HG03457 (cell line): ENCODE measurements around the gene LTB4R2.
"Not testable (repeated sequence)": the region's sequence is repeated elsewhere in the genome, so short reads cannot be mapped to it uniquely, and the experiment has no call there.

Experiments
- ATAC-seq: cut with Tn5 transposase; IDR thresholded peaks from one replicate; pipeline ENCODE4 v1.9.1; 2021; ENCODE audit warnings: moderate number of reproducible peaks; ENCODE audit not compliant: unreplicated experiment

LTB4R2 gene

GRCh38 chr14:24337144-24337823, 27.3 kb downstream of the LTB4R2 start:
- no peak for ATAC-seq

- ATAC-seq, result no peak
Measured at GRCh38 chr14:24337824-24338175, 27.9 kb downstream of the LTB4R2 start.

- ATAC-seq, result no peak
Measured at GRCh38 chr14:24338843-24339242, 28.9 kb downstream of the LTB4R2 start.

GRCh38 chr14:24339284-24340151, 29.6 kb downstream of the LTB4R2 start, which contains the start of gene RIPK3:
TSS of gene RIPK3 (minus strand) at chr14:24339991. CDS start at chr14:24339826, 165 bp downstream.
- no peak for ATAC-seq

DNA sequence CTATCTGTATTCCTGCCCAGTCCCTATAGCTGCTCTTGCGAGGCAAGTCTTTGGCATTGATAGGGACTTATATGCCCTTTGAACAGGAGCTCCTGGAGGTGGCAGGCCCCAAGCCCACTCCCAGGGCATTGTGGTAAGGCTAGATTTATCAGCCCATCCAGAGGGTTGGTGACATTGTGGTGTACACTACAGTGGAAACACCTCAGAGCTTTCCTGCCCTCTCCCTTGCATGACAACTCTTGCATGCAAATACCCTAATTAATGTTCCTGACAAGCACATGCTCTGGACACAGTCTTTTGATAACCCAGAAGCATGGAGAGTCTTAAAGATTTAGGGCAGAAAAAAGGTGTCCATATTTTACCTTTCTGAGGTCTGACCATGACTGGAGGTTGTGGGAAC, 30.7 kb downstream of the LTB4R2 start:
- ATAC-seq, result no peak

GRCh38 chr14:24342889-24343288, 32.9 kb downstream of the LTB4R2 start:
- no peak for ATAC-seq

DNA sequence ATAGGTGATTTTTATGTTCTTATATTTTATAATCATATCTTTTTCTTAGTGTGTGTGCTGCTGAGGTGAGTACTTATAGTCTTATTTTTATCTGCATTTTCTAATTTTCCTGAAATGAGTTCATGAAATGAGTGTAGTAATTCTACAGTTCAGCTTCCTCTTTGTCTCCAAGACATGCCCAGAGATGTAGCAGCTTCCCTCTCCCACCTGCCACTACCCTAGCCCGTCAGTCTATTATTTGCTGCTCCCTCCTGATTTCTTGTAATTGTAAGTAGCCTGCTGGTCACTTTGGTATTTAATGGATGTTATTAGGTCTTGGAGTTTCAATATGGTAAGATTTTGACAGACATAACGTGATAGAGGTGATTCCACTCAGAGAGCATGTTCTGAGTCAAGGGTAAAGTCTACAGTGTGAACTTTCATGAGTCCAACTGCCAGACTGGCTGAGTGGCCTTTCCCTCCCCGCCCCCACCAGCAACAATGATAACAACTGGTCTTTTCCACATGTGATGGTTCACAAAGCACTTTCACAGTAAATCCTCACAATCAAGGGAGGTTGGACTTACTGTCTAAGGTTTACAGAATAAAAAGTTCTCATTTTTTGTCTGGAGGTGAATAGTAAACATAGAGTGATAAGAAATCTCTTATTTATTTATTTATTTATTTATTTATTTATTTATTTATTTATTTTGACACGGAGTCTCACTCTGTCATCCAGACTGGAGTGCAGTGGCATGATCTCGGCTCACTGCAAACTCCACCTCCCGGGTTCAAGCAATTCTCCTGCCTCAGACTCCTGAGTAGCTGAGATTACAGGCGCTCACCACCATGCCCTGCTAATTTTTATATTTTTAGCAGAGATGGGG, 34.1 kb downstream of the LTB4R2 start:
- ATAC-seq, result no peak

GRCh38 chr14:24347134-24347533, 37.2 kb downstream of the LTB4R2 start:
- no peak for ATAC-seq

DNA sequence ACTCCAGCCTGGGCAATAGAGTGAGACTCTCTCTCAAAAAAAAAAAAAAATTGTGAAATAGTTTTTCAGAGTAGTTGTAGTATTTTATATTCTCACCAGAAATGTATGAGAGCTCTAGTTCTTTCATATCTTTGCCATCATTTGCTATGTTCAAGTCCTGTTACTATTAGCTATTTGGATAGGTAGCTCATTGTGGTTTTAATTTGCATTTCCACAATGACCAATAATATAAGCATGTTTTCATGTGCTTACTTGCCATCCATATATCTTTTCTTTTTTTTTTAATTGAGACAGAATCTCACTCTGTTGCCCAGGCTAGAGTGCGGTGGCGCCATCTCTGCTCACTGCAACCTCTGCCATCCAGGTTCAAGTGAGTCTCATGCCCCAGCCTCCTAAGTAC, 38.2 kb downstream of the LTB4R2 start:
- ATAC-seq, result no peak

- ATAC-seq, result no peak
Measured at GRCh38 chr14:24349742-24350141, 39.8 kb downstream of the LTB4R2 start.

DNA sequence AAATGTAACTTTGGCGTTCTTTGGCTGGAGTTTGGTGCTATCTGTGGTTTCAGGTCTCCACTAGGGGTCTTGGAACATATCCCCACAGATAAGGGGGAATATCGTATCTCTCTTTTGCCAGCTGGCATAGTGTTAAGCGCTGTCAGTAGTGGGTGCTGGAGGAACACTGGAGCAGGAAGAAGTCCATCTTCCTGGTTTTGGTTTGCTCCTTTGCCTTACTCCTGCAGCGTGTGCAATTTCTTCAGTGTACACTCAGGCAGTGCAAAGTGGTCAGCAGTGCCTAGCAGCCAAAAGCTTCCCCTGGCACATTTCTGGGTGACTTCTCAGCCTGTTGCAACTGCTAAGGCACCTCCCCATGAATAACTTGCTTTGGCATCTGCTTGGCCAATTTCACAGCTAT, 41.6 kb downstream of the LTB4R2 start:
- no peak for ATAC-seq

GRCh38 chr14:24353559-24354481, 43.9 kb downstream of the LTB4R2 start:
- ATAC-seq, result no peak

DNA sequence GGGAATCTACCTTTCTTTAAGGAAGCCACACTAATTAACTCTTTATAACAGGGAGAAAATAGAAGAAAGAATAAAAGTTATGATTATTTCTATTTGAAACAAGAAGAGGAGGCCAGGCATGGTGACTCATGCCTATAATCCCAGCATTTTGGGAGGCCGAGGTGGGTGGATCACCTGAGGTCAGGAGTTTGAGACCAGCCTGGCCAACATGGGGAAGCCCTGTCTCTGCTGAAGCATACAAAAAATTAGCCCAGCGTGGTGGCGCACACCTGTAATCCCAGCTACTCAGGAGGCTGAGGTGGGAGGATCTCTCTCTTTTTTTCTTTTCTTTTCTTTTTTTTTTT, 44.5 kb downstream of the LTB4R2 start:
- ATAC-seq, result not testable (repeated sequence)

DNA sequence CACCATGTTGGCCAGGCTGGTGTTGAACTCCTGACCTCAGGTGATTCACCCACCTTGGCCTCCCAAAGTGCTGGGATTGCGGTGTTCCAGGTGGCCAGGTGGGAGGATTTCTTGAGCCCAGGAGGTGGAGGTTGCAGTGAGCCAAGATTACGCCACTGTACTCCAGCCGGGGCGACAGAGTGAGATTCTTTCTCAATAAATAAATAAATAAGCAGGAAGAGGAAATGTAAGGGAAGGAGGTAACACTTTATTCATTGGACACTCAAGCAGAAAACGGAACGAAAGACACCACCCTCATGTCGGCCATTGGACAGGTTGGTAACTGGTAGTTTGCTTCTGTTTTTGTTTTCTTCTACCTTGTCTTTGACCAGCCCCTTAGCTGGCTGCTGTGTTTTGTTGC, 45.1 kb downstream of the LTB4R2 start:
- ATAC-seq, result no peak

GRCh38 chr14:24356208-24356607, 46.3 kb downstream of the LTB4R2 start:
- no peak for ATAC-seq

DNA sequence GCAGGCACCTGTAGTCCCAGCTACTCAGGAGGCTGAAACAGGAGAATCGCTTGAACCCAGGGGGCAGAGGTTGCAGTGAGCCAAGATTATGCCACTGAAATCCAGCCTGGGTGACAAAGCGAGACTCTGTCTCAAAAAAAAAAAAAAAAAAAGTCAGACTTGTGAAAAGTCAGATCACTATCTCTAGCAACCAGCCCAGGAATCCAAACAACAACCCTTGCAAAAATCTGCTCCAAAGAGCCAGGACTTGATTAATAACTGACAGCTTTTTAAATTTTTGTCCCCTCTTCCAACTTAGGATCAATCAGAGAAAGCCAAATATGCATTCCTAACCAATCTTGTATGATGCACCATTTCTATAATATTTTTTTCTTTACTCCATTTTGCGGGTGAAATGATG, 50.3 kb downstream of the LTB4R2 start:
- no peak for ATAC-seq

- ATAC-seq, result no peak
Measured at GRCh38 chr14:24361326-24361725, 51.4 kb downstream of the LTB4R2 start.
